ENCODE results near the gene NMD3.
"Not testable (repeated sequence)": the region's sequence is repeated elsewhere in the genome, so short reads cannot be mapped to it uniquely, and the experiment has no call there.

Gene NMD3

DNA sequence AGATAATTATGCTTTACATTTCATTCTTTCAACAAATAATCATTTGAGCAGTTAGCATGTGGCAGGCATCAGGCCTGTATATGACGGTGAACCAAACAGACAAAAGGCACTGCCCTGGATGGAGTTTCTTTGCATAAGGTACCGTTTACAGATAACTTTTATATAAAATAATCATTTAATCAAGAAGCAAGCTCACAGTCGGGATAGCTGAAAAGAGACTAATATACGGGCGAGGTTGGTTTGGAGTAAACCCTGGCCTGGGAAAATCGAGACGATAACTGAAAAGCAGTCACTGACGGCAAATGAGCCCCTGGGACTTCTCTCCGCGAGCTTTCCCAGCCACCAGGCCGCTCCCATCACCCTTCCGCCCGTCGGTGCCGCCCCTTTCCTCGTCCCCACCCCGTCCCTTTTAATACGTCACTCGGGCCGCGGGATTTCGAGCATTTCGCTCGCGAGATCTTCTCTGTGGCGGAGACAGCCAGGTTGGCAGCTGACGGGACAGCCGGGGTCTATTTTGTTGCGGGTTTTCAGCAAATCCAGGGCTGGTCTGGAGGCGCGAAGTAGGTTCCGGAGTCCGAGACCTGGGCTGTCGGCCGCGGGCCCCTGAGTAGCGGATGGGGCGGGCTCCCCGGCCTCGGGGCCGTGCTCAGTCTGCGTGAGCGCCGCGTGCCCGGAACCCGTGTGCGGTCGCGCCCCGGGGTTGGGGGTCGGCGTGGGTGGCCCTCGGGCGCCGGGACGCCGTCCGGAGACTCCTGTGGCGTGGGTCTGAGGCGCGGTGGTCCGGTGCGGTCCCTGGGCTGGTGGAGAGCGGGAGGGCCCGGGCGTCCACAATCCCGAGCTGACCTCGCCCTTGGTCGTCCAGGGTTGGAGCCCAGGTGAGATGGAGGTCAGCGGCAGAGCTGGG is at the start of gene NMD3:
NMD3 (plus strand) TSS at position 462 of the 904 bp plus-strand sequence. CDS start 703 bp downstream, outside the sequence.
- no peaks in the 10 kb centered on the region for H3K36me3 Mint-ChIP-seq
- H3K9me3 Mint-ChIP-seq: no peaks in the 10 kb centered on the region

DNA sequence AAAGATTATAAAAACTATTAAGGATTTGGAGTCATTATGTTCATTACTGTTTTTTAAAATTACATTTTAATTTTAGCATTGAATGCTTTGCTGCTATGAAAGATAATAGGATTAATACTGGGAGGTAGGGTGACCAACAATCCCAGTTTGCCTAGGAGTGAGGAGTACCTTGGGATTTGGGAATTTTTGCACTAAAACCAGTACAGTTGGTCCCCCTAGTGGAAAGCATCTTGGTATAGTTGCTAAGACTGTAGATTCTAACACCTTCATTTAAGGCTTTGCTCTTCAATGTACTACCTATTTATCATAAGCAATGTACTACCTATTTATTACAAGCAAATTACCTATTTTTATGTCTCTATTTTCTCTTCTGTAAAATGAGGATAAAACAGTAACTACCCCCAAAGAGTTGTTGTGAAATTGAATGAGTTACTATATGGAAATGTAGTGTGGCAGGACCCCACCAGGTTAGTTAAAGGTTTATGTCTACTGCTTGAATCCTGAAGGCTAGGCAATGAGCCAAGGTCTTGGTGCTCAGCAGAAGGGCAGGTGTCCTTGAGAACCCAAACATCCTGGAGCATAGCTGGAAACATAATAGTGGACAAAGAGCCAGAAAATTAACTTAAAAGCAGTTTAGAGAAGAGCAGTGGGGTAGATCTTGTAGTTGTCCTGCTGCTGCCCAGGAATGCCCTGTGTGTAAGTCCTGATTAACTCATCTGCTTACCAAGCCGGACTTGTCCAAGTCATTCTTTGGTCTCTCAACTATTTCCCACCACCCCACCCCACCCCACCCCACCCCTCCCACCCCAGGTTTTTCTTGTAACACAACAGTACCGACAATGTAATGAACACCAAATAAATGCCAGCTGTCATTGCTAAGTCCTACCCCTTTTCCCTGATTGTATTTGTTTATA is 49.2 kb upstream of the NMD3 start:
- DNase-seq (ENCODE audit: low spot score in 2 of 2) (no peak), ATAC-seq (ENCODE audit: low read depth) (no peak)
- Mint-ChIP-seq H3K36me3 (no peaks in the 10 kb centered on the region), H3K27me3 (peaks cover 1% of the 10 kb centered on the region), H3K4me3 (no peak overlapping the region), H3K4me1 (peaks cover 3% of the 10 kb centered on the region), H3K27ac (no peak overlapping the region), H3K9me3 (peaks cover 2% of the 10 kb centered on the region)

More for the DNA sequence above, at the start of gene NMD3:
- Mint-ChIP-seq H3K4me3 (peak within 1 kb of the TSS; percentile 93), H3K4me1 (peaks cover 17% of the 10 kb centered on the region), H3K27ac (peak within 1 kb of the TSS; percentile 96), H3K27me3 (no peaks in the 10 kb centered on the region)
- DNase-seq (ENCODE audit: low spot score in 2 of 2) (peak; percentile 87 to 91), ATAC-seq (ENCODE audit: low read depth) (peak; percentile 98)

DNA sequence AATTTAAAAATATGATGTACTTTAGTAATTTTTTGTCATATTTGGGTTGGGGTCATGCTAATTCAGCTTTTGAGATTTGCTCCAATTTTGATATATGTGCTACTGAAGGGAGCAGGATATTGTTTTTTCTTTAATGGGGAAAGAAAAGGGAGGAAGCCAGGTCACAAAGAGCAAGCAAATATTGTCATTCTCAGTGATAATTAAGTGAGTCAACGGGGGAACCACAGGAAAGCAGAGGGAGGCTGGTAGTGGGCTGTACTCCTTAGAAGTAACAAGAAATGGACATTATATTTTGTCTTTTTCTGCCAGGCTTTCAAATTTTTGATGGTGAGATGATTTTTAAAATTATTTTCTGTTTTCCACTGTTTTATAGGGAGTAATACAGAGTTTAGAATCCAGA is 45.6 kb upstream of the NMD3 start:
- Mint-ChIP-seq H3K36me3 (no peaks in the 10 kb centered on the region), H3K27ac (no peak overlapping the region), H3K27me3 (peaks cover 3% of the 10 kb centered on the region), H3K9me3 (peaks cover 2% of the 10 kb centered on the region), H3K4me1 (no peaks in the 10 kb centered on the region), H3K4me3 (no peak overlapping the region)
- ATAC-seq (ENCODE audit: low read depth): no peak
- no peak for DNase-seq (ENCODE audit: low spot score in 2 of 2)

DNA sequence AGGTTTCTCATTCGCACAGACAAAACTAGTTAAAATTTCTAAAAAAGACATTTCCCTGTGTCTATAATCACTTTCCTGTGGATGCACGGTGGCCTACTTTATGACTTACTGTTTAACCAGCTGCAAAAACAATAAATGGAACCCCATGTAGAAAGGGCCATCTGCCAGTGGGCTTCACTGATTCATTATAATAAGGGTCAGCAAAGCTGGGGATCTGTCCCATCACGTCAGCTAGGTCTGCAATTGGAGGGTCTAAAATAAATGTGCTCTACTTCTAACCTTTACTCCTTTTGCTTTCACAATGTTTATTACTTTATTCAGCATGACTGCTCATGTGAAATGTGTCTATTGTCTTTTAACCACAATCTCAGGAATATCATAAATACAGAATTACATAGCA is 43.1 kb upstream of the NMD3 start:
- no peaks in the 10 kb centered on the region for H3K36me3 Mint-ChIP-seq
- DNase-seq (ENCODE audit: low spot score in 2 of 2): no peak
- peaks cover 2% of the 10 kb centered on the region for H3K9me3 Mint-ChIP-seq
- peaks cover 3% of the 10 kb centered on the region for H3K27me3 Mint-ChIP-seq
- no peak overlapping the region for H3K4me3 Mint-ChIP-seq
- no peak for ATAC-seq (ENCODE audit: low read depth)
- H3K4me1 Mint-ChIP-seq: no peaks in the 10 kb centered on the region
- H3K27ac Mint-ChIP-seq: no peak overlapping the region

DNA sequence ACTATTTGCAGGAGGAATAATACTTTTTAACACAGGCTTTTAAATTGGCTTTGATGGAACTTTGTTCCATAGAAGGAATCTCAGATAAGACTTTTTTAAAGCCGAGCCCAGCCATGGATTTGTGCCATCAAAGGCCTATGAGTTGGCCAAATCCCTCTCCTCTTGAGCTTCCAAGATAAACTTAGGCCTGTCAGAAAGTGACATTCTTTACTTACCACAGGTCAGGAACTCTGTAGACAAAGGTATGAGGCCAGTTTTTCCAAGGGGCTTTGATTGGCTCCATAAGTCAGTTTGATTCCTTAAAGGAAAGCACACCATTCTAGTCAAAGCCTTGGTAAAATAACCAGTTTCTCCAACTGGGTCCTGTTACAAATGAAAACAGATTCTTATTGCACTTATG is 39.7 kb upstream of the NMD3 start:
- not testable (repeated sequence) for ATAC-seq (ENCODE audit: low read depth); H3K36me3 Mint-ChIP-seq; H3K27me3 Mint-ChIP-seq; H3K4me3 Mint-ChIP-seq; H3K4me1 Mint-ChIP-seq; DNase-seq (ENCODE audit: low spot score in 2 of 2); H3K27ac Mint-ChIP-seq; H3K9me3 Mint-ChIP-seq

DNA sequence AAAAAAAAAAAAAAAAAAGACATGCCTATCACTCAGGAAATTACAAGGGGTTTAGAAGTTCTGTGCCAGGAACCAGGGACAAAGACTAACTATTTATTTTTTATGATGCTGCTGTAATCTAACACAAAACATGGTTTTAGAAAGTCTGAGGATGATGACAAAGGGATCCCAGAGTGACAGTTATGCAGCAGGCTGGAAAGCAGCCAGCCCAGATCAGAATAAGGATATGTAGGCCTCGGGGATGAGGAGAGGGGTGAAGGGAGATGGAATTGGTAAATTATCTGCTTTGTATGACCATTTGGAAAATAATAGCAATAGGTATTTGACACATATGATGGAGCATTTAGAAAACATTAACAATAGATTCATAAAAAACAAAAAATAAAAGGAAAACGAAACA is 34.1 kb upstream of the NMD3 start:
- H3K27me3 Mint-ChIP-seq: no peaks in the 10 kb centered on the region
- H3K27ac Mint-ChIP-seq: no peak overlapping the region
- no peaks in the 10 kb centered on the region for H3K9me3 Mint-ChIP-seq
- no peak overlapping the region for H3K4me3 Mint-ChIP-seq
- no peaks in the 10 kb centered on the region for H3K36me3 Mint-ChIP-seq
- peaks cover 4% of the 10 kb centered on the region for H3K4me1 Mint-ChIP-seq
- no peak for DNase-seq (ENCODE audit: low spot score in 2 of 2)
- ATAC-seq (ENCODE audit: low read depth): no peak

DNA sequence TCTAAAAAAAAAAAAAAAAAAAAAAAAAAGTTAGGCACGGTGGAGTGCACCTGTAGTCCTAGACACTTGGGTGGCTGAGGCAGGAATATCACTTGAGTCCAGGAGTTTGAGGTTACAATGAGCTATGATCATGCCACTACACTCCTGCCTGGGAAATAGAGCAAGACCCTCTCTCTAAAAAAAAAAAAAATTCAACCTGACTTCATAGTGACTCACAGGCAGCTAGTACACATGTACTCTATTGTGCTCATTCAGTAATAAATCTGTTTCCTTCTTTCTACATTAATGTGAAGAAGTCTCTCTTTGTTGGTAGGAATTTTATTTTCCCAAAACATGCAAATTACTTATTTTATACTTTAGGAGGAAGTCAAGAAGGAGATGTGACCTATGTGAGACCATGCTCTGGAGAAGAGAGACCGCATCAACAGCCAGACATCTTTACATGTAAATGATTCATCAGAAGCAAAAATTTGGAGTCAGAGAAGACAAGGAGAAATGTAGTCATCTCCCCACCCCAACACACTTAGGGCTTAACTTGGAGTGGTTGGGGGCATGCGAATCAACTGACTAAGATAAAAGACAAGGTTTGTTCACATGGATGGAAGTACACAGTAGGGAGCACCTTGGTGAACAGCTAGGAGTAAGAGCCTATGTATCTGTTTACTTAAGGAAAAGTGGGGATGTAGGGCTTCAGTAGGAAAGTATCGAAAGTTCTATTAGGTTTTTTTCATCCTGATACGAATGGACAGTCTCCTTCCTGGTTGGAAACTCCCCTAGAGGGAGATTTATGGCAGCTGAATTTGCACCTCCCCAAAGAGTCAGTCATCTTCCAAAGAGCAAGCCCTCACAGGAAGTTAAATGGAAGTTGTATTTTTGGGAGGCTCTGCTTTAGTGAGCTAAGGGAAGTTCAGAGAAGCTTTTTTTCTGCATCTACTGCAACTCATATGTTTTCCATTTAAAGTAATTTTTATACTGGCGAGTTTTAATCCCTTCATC is 23.0 kb upstream of the NMD3 start:
- Mint-ChIP-seq H3K4me1 (no peaks in the 10 kb centered on the region), H3K9me3 (peaks cover 3% of the 10 kb centered on the region), H3K4me3 (no peak overlapping the region), H3K27ac (no peak overlapping the region), H3K27me3 (peaks cover 7% of the 10 kb centered on the region), H3K36me3 (peaks cover 1% of the 10 kb centered on the region)
- no peak for ATAC-seq (ENCODE audit: low read depth)
- DNase-seq (ENCODE audit: low spot score in 2 of 2): no peak

DNA sequence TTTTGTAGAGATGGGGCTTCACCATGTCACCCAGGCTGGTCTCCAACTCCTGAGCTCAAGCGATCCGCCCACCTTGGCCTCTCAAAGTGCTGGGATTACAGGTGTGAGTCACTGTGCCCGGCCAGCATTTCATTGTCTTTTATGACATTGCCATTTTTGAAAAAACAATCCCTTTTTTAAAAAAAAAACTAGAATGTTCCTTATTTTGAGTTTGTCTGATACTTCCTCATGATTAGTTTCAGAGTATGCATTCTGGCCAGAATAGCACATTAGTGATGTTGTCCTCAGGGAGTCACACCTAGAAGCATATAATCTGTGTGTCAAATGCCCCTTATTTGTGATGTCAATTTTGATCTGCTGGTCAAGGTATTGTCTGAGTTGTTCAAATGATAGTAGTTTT is 21.2 kb upstream of the NMD3 start:
- Mint-ChIP-seq H3K9me3 (peaks cover 2% of the 10 kb centered on the region), H3K27ac (no peak overlapping the region), H3K4me3 (no peak overlapping the region), H3K27me3 (peaks cover 10% of the 10 kb centered on the region), H3K36me3 (peaks cover 1% of the 10 kb centered on the region), H3K4me1 (no peaks in the 10 kb centered on the region)
- DNase-seq (ENCODE audit: low spot score in 2 of 2) (no peak), ATAC-seq (ENCODE audit: low read depth) (no peak)

DNA sequence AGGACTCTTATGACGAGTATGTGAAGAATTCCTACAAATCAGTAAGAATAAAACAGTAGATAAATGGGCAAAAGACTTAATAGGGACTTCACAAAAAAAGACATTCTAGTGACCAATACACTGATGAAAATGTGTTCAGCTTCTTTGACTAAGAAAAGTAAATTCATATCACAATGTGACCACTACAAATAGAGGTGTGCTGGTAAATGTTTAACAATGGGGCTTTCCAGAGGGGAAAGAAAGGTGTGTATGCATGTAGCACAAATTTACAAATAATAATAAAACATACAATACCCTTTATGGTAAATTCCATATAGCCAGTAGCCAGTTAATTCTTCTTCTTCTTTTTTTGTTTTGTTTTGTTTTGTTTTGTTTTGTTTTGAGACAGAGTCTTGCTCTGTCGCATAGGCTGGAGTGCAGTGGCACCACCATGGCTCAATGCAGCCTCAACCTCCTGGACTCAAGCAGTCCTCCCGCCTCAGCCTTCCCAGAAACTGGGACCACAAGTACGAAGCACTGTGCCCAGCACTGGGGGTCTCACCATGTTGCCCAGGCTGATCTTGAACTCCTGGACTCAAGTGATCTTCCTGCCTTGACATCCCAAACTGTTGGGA is 17.5 kb upstream of the NMD3 start:
- no peak for DNase-seq (ENCODE audit: low spot score in 2 of 2)
- Mint-ChIP-seq H3K9me3 (no peaks in the 10 kb centered on the region), H3K36me3 (no peaks in the 10 kb centered on the region), H3K27ac (no peak overlapping the region), H3K4me3 (no peak overlapping the region), H3K27me3 (peaks cover 9% of the 10 kb centered on the region), H3K4me1 (no peaks in the 10 kb centered on the region)
- ATAC-seq (ENCODE audit: low read depth): no peak

DNA sequence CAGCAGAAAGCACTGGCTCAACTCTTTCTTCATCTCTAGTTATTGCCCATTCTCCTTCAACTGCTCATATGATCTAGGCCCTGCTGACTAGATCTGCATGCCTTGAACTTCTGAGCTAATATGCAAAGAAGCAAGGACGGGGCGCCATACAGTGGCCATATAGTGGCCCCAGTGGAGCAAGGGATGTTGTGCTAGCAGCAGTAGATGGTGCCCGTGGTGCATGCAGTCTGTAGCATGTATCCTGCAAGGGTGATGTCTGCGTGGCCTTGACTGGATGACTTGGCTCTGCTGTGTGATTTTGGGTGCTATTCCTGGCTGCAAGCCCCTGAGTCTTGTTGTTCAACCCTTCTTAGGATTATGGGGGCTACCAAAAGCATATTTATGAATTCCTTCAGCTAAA is 12.2 kb upstream of the NMD3 start:
- H3K27me3 Mint-ChIP-seq: peaks cover 1% of the 10 kb centered on the region
- H3K4me1 Mint-ChIP-seq: no peaks in the 10 kb centered on the region
- H3K4me3 Mint-ChIP-seq: no peak overlapping the region
- DNase-seq (ENCODE audit: low spot score in 2 of 2) (no peak), ATAC-seq (ENCODE audit: low read depth) (no peak)
- H3K36me3 Mint-ChIP-seq: no peaks in the 10 kb centered on the region
- H3K27ac Mint-ChIP-seq: no peak overlapping the region
- no peaks in the 10 kb centered on the region for H3K9me3 Mint-ChIP-seq

DNA sequence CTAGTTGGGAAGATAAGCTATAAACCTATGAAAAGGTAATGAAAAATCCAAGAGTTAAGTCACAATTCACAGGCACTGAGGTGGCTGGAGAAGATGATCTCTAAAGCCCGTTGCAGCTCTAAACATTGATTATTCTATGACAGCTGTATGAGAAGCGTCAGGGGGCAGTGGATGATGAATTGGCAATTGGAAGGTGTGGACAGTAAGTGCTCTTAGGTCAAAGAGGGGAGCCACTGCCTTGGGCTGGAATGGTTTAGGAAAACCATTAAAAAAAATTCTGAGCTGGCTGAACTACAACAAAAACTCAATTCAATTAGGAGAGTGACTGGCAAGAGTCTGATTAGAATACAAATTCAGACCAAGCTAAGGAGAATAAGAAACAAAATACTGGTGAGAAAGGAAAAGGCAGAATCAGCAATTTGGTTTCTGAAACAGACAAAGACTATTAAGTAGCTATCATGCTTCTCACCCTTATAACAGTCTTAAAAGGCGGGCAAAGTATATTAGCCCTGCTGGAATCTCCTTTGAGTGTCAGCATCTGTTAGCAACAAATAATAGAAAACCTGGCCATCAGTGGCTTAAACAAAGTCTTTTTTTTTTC is 8.8 kb upstream of the NMD3 start:
- no peak overlapping the region for H3K27ac Mint-ChIP-seq

DNA sequence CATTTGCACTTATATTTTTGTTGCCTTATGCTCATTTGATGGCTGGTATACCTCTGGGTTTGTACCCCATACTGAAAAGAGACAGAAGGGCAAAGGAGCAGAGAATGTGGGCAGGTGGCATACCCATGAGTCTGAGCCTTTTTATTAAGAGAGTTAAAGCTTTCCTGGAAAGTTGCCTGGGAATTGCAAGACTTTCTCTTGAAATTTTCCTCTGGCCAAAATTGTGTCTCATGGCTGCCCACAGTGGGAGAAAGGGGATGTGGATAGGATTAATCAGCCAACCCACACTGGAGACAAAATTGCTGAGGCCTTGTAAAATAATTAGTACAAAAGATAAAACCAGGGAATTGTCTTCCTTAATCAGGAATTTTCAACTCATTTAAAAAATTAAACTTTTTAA is 8.2 kb upstream of the NMD3 start:
- Mint-ChIP-seq H3K9me3 (no peaks in the 10 kb centered on the region), H3K4me3 (no peak overlapping the region), H3K4me1 (no peaks in the 10 kb centered on the region), H3K27ac (no peak overlapping the region), H3K27me3 (no peaks in the 10 kb centered on the region), H3K36me3 (no peaks in the 10 kb centered on the region)
- no peak for DNase-seq (ENCODE audit: low spot score in 2 of 2)
- no peak for ATAC-seq (ENCODE audit: low read depth)

More for the DNA sequence above, 8.8 kb upstream of the NMD3 start:
- Mint-ChIP-seq H3K4me3 (no peak overlapping the region), H3K36me3 (no peaks in the 10 kb centered on the region), H3K27me3 (no peaks in the 10 kb centered on the region), H3K4me1 (no peaks in the 10 kb centered on the region), H3K9me3 (no peaks in the 10 kb centered on the region)
- no peak for ATAC-seq (ENCODE audit: low read depth)
- DNase-seq (ENCODE audit: low spot score in 2 of 2): no peak

DNA sequence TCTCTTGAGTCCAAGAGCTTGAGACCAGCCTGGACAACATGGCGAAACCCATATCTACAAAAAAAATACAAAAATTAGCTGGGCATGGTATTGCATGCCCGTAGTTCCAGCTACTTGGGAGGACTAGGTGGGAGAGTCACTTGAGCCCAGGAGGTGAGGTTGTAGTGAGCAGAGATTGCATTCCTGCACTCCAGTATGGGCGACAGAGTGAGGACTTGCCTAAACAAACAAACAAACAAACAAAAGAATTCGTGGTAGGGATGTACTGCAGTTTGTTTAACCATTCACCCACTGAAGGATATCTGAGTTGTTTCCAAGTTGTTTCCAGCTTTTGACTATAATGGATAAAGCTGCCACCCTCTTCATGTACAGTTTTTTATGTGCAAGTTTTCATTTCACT is 7.5 kb upstream of the NMD3 start:
- Mint-ChIP-seq H3K4me3 (no peak overlapping the region), H3K27me3 (no peaks in the 10 kb centered on the region), H3K36me3 (no peaks in the 10 kb centered on the region), H3K27ac (no peak overlapping the region), H3K9me3 (no peaks in the 10 kb centered on the region), H3K4me1 (no peaks in the 10 kb centered on the region)
- no peak for ATAC-seq (ENCODE audit: low read depth)
- DNase-seq (ENCODE audit: low spot score in 2 of 2): no peak

Measured in memory B cell (primary cell).